Ishikawa (cell line): ENCODE results near the gene NUAK2.

Experiments
- CEBPB ChIP-seq: IDR thresholded peaks from 2 replicates; pipeline ENCODE4 v1.6.1; 2012
- CREB1 ChIP-seq: IDR thresholded peaks from 2 replicates; pipeline ENCODE4 v1.6.1; 2012; ENCODE audit warnings: low read depth
- EGR1 ChIP-seq: IDR thresholded peaks from 2 replicates; pipeline ENCODE4 v1.6.1; 2012
- EP300 ChIP-seq: IDR thresholded peaks from 2 replicates; pipeline ENCODE4 v1.6.1; 2012; ENCODE audit warnings: borderline replicate concordance
- FOXM1 ChIP-seq: IDR thresholded peaks from 2 replicates; pipeline ENCODE4 v1.6.1; 2012; ENCODE audit warnings: low read depth, borderline replicate concordance
- NFIC ChIP-seq: IDR thresholded peaks from 2 replicates; pipeline ENCODE4 v1.6.1; 2012
- RAD21 ChIP-seq: IDR thresholded peaks from 2 replicates; pipeline ENCODE4 v1.6.1; 2012; ENCODE audit warnings: low read depth
- REST ChIP-seq: IDR thresholded peaks from 2 replicates; pipeline ENCODE4 v1.6.1; 2012; ENCODE audit warnings: low read depth, mild to moderate bottlenecking
- TAF1 ChIP-seq: IDR thresholded peaks from 2 replicates; pipeline ENCODE4 v1.6.1; 2012; ENCODE audit warnings: low read depth, mild to moderate bottlenecking
- TCF12 ChIP-seq: IDR thresholded peaks from 2 replicates; pipeline ENCODE4 v1.6.1; 2012; ENCODE audit warnings: low read depth
- TEAD4 ChIP-seq: IDR thresholded peaks from 2 replicates; pipeline ENCODE4 v1.6.1; 2012
- USF1 ChIP-seq: IDR thresholded peaks from 2 replicates; pipeline ENCODE4 v1.6.1; 2012
- YY1 ChIP-seq: IDR thresholded peaks from 2 replicates; pipeline ENCODE4 v1.6.1; 2012; ENCODE audit warnings: low read depth
- ZBTB7A ChIP-seq: IDR thresholded peaks from 2 replicates; pipeline ENCODE4 v1.6.1; 2012; ENCODE audit warnings: low read depth
- TF ChIP-seq, protein P1 (sequence below): IDR thresholded peaks from 2 replicates; pipeline ENCODE4 v1.6.1; 2012

The NUAK2 gene

DNA sequence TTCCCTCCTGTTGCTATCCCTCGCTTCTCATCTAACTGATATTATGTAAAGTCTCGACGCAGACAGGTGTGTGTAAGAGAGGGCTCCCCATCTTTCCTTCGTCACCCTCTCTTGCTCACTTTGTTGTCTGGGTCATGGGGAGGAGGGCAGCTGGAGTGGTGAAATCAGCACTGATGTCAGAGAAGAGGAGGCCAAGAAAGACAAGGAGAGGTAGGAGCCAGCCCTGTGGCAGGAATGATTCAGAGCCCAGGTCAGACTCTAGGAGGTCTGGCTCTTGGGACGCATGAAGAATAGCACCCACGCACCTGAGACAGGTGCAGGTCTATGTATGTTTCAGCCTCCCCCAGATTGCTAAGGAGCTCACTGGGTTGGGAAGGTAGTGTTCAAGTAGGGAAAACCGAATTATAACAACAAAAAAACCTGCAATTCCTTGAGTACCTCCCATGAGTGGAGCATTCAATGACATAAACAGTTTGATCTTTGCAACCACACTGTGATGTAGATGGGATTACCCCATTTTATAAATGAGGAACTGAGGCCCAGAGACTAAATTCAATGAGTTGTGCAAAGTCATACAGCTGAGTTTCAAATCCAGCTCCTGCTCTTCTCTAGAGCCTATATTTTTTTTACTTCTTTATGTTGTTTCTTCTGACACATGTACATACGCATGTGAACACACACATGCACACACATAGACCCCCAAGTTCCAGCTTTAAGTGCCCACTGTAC, 10.4 kb downstream of the NUAK2 start:
- TF ChIP-seq FOXM1 (no peak), YY1 (no peak), TCF12 (no peak), TEAD4 (no peak), NFIC (no peak), ZBTB7A (no peak), CEBPB (no peak), REST (no peak), EP300 (no peak), TAF1 (no peak), USF1 (no peak), RAD21 (no peak), CREB1 (no peak), EGR1 (no peak)
- TF ChIP-seq, protein P1, sequence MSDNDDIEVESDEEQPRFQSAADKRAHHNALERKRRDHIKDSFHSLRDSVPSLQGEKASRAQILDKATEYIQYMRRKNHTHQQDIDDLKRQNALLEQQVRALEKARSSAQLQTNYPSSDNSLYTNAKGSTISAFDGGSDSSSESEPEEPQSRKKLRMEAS, result no peak

- no peak for TF ChIP-seq REST
Observed at GRCh38 chr1:205309741-205310140, 11.8 kb downstream of the NUAK2 start.

DNA sequence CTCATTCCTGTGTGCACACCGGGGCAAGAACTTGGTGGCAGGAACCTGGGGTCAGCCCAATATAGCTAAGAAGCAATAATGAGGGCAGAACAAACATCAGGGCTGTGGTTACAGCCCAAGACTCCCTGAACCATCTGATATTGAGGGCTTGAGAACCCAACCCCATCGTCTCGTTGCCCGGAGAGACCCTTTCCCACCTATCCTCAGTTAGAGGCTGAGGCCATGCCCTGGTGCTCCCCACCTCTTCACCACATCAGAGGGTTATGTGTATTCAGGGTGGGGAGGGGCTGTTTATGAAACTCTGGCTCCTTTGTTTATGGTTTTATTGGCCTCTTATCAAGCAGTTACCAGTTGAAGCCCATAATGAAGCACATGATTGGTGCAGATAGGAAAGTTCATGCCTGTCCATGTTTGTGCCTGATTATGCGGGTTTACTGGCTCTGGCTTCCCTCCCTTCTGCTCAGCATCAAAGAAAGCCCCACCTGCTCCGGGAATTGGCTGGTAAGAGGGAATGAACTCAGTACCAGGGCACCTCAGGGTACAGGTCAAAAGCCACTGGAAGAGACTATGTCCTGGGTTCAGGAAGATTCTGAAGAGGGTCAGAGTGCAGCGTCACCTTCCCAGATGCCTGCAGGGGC, 14.5 kb downstream of the NUAK2 start:
- TF ChIP-seq REST (no peak), YY1 (no peak), NFIC (no peak), TCF12 (no peak)

DNA sequence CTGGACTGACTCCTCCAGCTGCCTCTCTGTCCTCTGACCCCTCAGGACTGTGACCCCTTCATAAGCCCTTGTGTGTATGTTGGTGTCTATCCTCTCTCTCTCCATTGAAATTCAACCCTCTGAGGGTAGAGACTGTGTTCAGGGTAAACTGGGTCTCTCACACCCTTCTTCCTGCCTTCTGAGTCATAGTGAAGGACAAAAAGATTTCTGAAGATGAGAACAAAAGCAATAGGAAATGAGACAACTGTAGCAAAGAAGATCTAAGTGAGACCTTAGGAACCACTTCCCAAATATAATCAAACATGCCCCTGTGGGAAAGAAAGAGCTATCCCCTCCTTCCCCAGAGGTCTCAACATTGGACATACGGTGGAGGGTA, 16.9 kb downstream of the NUAK2 start:
- TF ChIP-seq FOXM1 (no peak), CEBPB (no peak), TCF12 (no peak), NFIC (no peak), TAF1 (no peak), EGR1 (no peak), RAD21 (no peak), YY1 (no peak), ZBTB7A (no peak), USF1 (no peak), EP300 (no peak), TEAD4 (no peak), CREB1 (no peak), REST (no peak)
- TF ChIP-seq, protein P1, result no peak
